ENCODE data around the gene PAXIP1. TPM values are rescaled to one million over a fixed set of nuclear protein-coding genes. Genes with fewer than 3 reads are reported as not detected.
A peak's percentile ranks its signal among the peaks of the same experiment; 100 is the strongest.

Gene PAXIP1
- total RNA-seq, 1 donor from 2014 or later = 27.7 TPM

DNA sequence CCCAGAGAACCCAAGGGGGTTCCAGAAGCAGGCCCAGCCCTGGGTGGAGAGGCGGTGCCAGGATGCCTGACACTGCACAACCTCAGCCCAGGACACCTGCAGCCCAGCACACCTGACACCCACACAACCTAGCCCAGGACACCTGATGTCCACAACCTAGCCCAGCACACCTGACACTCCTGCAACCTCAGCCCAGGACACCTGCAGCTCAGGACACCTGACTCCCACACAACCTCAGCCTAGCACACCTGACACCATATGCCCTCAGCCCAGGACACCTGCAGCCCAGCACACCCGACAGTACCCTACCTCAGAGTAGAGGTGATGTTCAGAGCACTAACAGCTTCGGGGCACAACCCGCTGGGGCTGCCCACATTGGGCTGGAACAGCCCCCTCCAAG, 87.3 kb downstream of the PAXIP1 start:
- Mint-ChIP-seq H3K4me3 (ENCODE audit: low read depth) (no peak overlapping the region), H3K36me3 (ENCODE audit: insufficient read depth) (peaks cover 2% of the 10 kb centered on the region), H3K27ac (no peak overlapping the region), H3K27me3 (peaks cover 29% of the 10 kb centered on the region), H3K9me3 (ENCODE audit: low read depth) (peaks cover 6% of the 10 kb centered on the region), H3K4me1 (ENCODE audit: low read depth) (peaks cover 9% of the 10 kb centered on the region)
- DNase-seq (ENCODE audit: low spot score, unreplicated experiment) = no peak
- TF ChIP-seq, protein P1, sequence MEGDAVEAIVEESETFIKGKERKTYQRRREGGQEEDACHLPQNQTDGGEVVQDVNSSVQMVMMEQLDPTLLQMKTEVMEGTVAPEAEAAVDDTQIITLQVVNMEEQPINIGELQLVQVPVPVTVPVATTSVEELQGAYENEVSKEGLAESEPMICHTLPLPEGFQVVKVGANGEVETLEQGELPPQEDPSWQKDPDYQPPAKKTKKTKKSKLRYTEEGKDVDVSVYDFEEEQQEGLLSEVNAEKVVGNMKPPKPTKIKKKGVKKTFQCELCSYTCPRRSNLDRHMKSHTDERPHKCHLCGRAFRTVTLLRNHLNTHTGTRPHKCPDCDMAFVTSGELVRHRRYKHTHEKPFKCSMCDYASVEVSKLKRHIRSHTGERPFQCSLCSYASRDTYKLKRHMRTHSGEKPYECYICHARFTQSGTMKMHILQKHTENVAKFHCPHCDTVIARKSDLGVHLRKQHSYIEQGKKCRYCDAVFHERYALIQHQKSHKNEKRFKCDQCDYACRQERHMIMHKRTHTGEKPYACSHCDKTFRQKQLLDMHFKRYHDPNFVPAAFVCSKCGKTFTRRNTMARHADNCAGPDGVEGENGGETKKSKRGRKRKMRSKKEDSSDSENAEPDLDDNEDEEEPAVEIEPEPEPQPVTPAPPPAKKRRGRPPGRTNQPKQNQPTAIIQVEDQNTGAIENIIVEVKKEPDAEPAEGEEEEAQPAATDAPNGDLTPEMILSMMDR (IDR thresholded peaks at IDR 0.05; ENCODE audit: unreplicated experiment) = no peak

DNA sequence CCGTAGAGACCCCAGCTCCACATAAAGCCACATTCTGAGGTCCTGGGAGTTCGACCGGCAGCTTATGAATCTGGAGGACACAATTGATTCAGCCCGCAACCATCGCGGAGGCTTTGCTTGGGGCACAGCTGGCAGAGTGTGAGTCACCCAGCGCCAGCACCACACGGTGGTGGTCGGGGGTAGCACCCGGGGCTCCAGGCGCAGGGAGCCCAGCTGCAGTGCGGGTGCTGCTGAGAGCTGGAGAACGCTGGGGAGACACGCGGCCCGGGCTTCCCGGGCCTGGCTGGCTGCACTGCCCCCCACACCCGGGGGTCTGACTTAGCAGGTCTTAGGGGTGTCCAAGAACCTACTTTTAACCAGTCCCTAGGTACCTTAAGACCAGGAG, 87.9 kb downstream of the PAXIP1 start:
- peaks cover 9% of the 10 kb centered on the region for H3K4me1 Mint-ChIP-seq (ENCODE audit: low read depth)
- TF ChIP-seq, protein P1 (IDR thresholded peaks at IDR 0.05; ENCODE audit: unreplicated experiment) = no peak
- H3K4me3 Mint-ChIP-seq (ENCODE audit: low read depth) = no peak overlapping the region
- no peak overlapping the region for H3K27ac Mint-ChIP-seq
- no peak for DNase-seq (ENCODE audit: low spot score, unreplicated experiment)
- peaks cover 2% of the 10 kb centered on the region for H3K36me3 Mint-ChIP-seq (ENCODE audit: insufficient read depth)
- H3K9me3 Mint-ChIP-seq (ENCODE audit: low read depth) = peaks cover 6% of the 10 kb centered on the region
- H3K27me3 Mint-ChIP-seq = peaks cover 24% of the 10 kb centered on the region

DNA sequence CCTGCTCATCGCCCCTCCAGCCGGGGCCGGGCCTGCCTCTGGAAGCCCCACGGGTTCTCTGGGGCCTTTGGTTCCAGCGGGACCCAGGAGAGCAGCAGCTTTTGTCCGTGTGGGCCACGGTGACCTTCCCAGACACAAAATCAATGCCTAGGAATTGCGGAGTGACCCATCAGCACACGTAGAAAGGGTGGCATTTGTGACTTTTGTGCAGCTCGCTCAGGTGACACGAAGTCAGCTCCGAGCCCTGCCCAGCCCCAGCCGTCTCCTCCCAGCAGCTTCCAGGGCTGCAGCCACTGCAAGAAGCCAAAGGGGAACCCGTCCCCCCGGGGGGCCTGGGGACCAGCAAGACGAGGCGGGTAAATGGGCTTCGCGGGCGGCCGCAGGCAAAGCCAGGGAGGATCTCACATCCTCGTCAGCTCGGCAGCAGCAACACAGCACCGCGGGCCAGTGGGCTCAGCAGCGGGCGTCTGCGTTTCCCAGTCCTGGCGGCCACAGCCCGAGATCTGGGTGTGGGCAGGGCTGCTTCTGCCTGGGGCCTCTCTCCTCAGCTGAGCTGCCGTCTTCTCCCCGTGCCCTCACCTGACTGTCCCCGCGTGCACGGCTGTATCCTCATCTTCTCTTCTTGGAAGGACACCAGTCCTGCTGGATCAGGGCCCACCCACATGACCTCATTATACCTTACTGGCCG, 88.5 kb downstream of the PAXIP1 start:
- H3K27me3 Mint-ChIP-seq = peaks cover 21% of the 10 kb centered on the region
- no peak for DNase-seq (ENCODE audit: low spot score, unreplicated experiment)
- TF ChIP-seq, protein P1 (IDR thresholded peaks at IDR 0.05; ENCODE audit: unreplicated experiment) = no peak
- H3K4me3 Mint-ChIP-seq (ENCODE audit: low read depth) = no peak overlapping the region
- no peak overlapping the region for H3K27ac Mint-ChIP-seq
- H3K36me3 Mint-ChIP-seq (ENCODE audit: insufficient read depth) = peaks cover 2% of the 10 kb centered on the region
- peaks cover 9% of the 10 kb centered on the region for H3K4me1 Mint-ChIP-seq (ENCODE audit: low read depth)
- H3K9me3 Mint-ChIP-seq (ENCODE audit: low read depth) = peaks cover 6% of the 10 kb centered on the region

DNA sequence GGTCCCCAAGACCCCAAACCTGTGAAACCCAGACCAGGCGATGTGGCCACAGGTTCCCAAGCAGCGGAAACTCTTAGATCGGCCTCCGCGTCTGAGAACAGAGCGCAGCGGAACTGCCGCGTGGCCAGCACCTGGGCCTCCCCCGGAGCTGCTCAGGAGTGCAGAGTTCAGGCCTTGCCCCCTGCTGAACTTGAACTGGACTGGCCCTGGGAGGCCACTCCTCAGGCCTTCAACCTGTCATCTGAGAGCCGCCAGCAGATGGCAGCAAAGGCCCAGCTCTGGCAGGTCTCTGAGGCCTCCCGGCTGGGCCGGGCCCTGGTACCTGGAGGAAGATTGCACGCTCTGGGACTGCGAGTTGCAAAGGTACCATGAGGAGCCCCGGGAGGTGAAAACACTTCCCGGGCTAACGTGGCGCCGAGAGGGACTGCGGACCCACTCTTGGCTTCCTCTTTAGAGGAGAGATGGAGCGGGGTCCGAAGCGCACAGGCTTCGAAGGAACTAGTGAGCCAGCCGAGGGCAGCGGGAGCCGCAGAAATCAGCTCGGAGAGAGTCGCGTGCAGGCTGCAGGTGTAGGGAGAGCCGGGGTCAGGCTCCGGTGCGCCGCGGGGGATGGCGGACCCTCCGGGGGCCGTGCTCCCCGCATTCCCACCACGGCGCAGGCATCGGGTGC, 89.2 kb downstream of the PAXIP1 start:
- H3K4me3 Mint-ChIP-seq (ENCODE audit: low read depth) = no peak overlapping the region
- TF ChIP-seq, protein P1 (IDR thresholded peaks at IDR 0.05; ENCODE audit: unreplicated experiment) = peak; percentile 96
- peak; percentile 96 for DNase-seq (ENCODE audit: low spot score, unreplicated experiment)
- H3K27ac Mint-ChIP-seq = no peak overlapping the region
- peaks cover 20% of the 10 kb centered on the region for H3K27me3 Mint-ChIP-seq
- peaks cover 6% of the 10 kb centered on the region for H3K9me3 Mint-ChIP-seq (ENCODE audit: low read depth)
- peaks cover 9% of the 10 kb centered on the region for H3K4me1 Mint-ChIP-seq (ENCODE audit: low read depth)
- H3K36me3 Mint-ChIP-seq (ENCODE audit: insufficient read depth) = peaks cover 2% of the 10 kb centered on the region

DNA sequence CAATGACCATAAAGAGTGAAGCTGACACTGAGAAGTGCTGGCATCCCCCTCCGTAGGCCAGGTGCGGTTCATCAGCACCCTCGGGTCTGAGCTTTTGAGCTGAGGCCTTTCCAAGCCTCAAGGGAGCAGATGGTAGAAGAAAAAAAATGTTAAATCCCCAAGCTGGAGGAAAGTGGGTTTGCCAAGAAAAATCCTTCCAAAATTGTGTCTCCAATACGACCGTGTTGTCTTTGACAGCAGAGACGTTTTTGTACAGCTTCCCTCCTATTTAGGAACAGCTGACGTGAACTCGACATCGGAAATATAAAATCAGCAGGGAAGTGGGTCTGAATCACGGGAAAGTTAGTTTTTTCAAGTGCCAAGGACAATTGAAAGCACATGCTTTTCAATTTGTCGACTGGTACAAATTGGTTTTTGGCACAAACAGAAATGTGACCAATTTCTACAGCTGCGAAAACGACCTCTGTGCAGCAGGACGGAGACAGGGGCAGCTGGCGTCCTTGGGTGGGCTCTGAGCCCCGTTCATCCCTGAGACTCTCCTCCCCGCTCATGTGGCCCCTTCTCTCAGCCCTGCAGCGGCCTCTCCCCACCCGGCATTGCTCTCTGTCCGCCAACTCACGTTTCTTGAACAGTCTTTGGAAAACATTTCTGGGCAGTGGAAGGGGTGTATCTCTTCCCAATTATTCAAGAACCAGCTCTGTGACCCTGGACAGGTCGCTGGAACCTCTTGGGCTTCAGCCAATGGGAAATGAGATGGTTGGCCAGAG, 89.9 kb downstream of the PAXIP1 start:
- H3K27me3 Mint-ChIP-seq = peaks cover 16% of the 10 kb centered on the region
- H3K27ac Mint-ChIP-seq = no peak overlapping the region
- TF ChIP-seq, protein P1 (IDR thresholded peaks at IDR 0.05; ENCODE audit: unreplicated experiment) = no peak
- H3K9me3 Mint-ChIP-seq (ENCODE audit: low read depth) = peaks cover 6% of the 10 kb centered on the region
- H3K36me3 Mint-ChIP-seq (ENCODE audit: insufficient read depth) = peaks cover 4% of the 10 kb centered on the region
- no peak overlapping the region for H3K4me3 Mint-ChIP-seq (ENCODE audit: low read depth)
- peaks cover 3% of the 10 kb centered on the region for H3K4me1 Mint-ChIP-seq (ENCODE audit: low read depth)
- no peak for DNase-seq (ENCODE audit: low spot score, unreplicated experiment)
